ENCODE data around the gene GTF2F2. TPM values are rescaled to one million over a fixed set of nuclear protein-coding genes. Genes with fewer than 3 reads are reported as not detected.

GTF2F2 gene
- total and polyA plus RNA-seq, 2 experiments from 2014 or later, result 42.1 to 75.6 TPM

GRCh38 chr13:45303026-45303425 lies 182.7 kb downstream of the GTF2F2 start:
- Mint-ChIP-seq H3K27me3 (ENCODE audit: insufficient read depth, low read depth, poor library complexity) (peaks cover 4% of the 10 kb centered on the region), H3K36me3 (ENCODE audit: low read depth) (no peaks in the 10 kb centered on the region), H3K4me1 (peaks cover 11% of the 10 kb centered on the region), H3K27ac (no peak overlapping the region), H3K9me3 (no peaks in the 10 kb centered on the region), H3K4me3 (no peak overlapping the region)
- H3F3A ChIP-seq (replicated peaks; ENCODE audit: low read depth), result no peaks in the 10 kb centered on the region
- TF ChIP-seq STAT1 (IDR thresholded peaks at IDR 0.05; ENCODE audit: unreplicated experiment) (no peak), ETS1 (IDR thresholded peaks at IDR 0.05) (no peak), ZNF462 (CRISPR knock-in tag; IDR thresholded peaks at IDR 0.05) (no peak), NANOG (IDR thresholded peaks at IDR 0.05; ENCODE audit: borderline replicate concordance) (no peak), EZH2phosphoT487 (IDR thresholded peaks at IDR 0.05; ENCODE audit: unreplicated experiment) (no peak), CREB1 (CRISPR knock-in tag; IDR thresholded peaks at IDR 0.05; ENCODE audit: low read depth) (no peak)
- H3K4me3 ChIP-seq, result no peak overlapping the region
- DNase-seq (ENCODE audit: low spot score) (no peak), ATAC-seq (no peak)
- H3K4me1 ChIP-seq (ENCODE audit: insufficient read depth), result peaks cover 14% of the 10 kb centered on the region; the same call in 1 of the 2 replicates
- no peaks in the 10 kb centered on the region for H3K79me2 ChIP-seq (replicated peaks; ENCODE audit: insufficient read depth)
- H3K36me3 ChIP-seq (ENCODE audit: insufficient read depth), result no peaks in the 10 kb centered on the region
- no peaks in the 10 kb centered on the region for H4K20me1 ChIP-seq (replicated peaks; ENCODE audit: insufficient read depth)
- H2AFZ ChIP-seq, result no peak overlapping the region
- no peaks in the 10 kb centered on the region for H3K9me2 ChIP-seq (ENCODE audit: insufficient read depth)
- no peak overlapping the region for H3K4me2 ChIP-seq
- H3K27me3 ChIP-seq (ENCODE audit: insufficient read depth), result no peaks in the 10 kb centered on the region
- no peak overlapping the region for H3K27ac ChIP-seq (ENCODE audit: low read depth)

Measured in GM23338 (cell line).